Activated T-cell treated with anti-CD3 and anti-CD28 coated beads, Interleukin-2, amount 50 U/mL, for 4 hours (primary cell): Measurements from ENCODE around the gene C3AR1. TPM values are rescaled to one million over a fixed set of nuclear protein-coding genes. Genes with fewer than 3 reads are reported as not detected.
A peak's percentile ranks its signal among the peaks of the same experiment; 100 is the strongest.
"Not testable (repeated sequence)": the region's sequence is repeated elsewhere in the genome, so short reads cannot be mapped to it uniquely, and the experiment has no call there.

Experiments
- ATAC-seq, 2 donors: fragments of 200-7000 bp; cut with Tn5 transposase; one replicate each; pipeline ENCODE4 v1.10.0; 2021
- DNase-seq: peaks from one replicate; pipeline ENCODE4 v3.0.0-alpha.2; 2020
- H3K27me3 Mint-ChIP-seq: one replicate; pipeline ENCODE4 v1.8.0; 2021; ENCODE audit warnings: low read depth, mixed read lengths
- H3K36me3 Mint-ChIP-seq: one replicate; pipeline ENCODE4 v1.8.0; 2022; ENCODE audit warnings: mixed read lengths; ENCODE audit not compliant: insufficient read depth
- H3K4me1 Mint-ChIP-seq: one replicate; pipeline ENCODE4 v1.8.0; 2021; ENCODE audit warnings: low read depth, mixed read lengths
- H3K4me3 Mint-ChIP-seq: one replicate; pipeline ENCODE4 v1.8.0; 2021; ENCODE audit warnings: mild to moderate bottlenecking, moderate library complexity, mixed read lengths
- H3K9me3 Mint-ChIP-seq: one replicate; pipeline ENCODE4 v1.8.0; 2021; ENCODE audit warnings: mixed read lengths
- total RNA-seq, 3 donors: library from RNA; stranded (reverse); gene quantifications; one replicate each; pipeline ENCODE4 v1.2.1, GENCODE V29; 2021

Gene C3AR1
- total RNA-seq: 1 to 10 TPM in 1 of 3 donors, under 1 TPM in 2; 0.49 to 1.5 (median 0.63) TPM

DNA sequence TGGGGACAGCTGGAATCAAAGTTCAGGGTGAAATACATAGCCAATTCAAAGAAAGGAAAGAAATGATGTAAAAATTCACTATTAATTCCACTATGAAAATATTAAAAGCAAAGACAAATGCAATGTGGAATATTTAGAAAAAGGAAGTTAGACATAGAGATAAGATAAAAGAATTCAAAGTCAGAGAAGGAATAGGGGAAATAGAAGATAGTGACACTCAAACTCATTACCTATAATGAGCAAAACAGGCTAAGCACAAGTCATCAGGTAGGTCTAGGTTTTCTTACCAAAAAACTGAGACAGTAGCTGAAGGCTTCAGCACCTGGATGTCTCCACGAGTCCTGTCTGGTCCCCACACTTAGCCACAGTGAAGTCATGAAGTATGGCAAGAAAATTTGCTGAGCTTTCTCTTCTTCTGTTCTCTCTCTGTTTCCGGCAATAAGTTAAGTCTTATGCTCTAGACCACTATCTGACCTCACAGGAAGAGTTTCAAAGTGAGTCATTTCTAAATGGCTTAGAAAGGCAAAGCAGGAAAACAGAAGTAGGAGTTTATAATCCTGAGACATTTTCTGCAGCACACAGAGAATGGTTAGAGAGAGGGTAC lies at the start of gene C3AR1:
TSS of gene C3AR1 (minus strand) at position 369 of the 604 bp plus-strand sequence. CDS start 6,174 bp downstream, outside the sequence.
- ATAC-seq (peak; percentile 98 to 99), DNase-seq (peak; percentile 33)
- Mint-ChIP-seq H3K9me3 (no peaks in the 10 kb centered on the region), H3K36me3 (no peaks in the 10 kb centered on the region), H3K4me3 (peak within 1 kb of the TSS; percentile 50), H3K4me1 (peaks cover 34% of the 10 kb centered on the region), H3K27me3 (no peaks in the 10 kb centered on the region)

DNA sequence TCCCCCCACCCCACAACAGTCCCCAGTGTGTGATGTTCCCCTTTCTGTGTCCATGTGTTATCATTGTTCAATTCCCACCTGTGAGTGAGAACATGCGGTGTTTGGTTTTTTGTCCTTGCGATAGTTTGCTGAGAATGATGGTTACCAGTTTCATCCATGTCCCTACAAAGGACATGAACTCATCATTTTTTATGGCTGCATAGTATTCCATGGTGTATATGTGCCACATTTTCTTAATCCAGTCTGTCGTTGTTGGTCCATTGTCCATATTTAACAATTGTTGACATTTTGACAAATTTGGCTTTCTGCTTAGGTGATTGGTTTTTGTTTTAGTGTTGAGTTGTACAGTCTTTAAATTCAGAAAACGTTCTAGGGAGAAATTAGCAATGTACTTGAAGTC lies 47.0 kb upstream of the C3AR1 start:
- not testable (repeated sequence) for H3K4me3 Mint-ChIP-seq, H3K27me3 Mint-ChIP-seq, H3K9me3 Mint-ChIP-seq, ATAC-seq, DNase-seq, H3K4me1 Mint-ChIP-seq
- peaks cover 14% of the 10 kb centered on the region for H3K36me3 Mint-ChIP-seq

GRCh38 chr12:8108808-8109398 lies 42.7 kb upstream of the C3AR1 start:
- Mint-ChIP-seq H3K9me3 (peaks cover 3% of the 10 kb centered on the region), H3K36me3 (peaks cover 25% of the 10 kb centered on the region), H3K27me3 (no peaks in the 10 kb centered on the region), H3K4me1 (peaks cover 4% of the 10 kb centered on the region), H3K4me3 (peak overlapping the region; percentile 53)
- ATAC-seq (peak; percentile 65 to 73), DNase-seq (peak; percentile 78)

DNA sequence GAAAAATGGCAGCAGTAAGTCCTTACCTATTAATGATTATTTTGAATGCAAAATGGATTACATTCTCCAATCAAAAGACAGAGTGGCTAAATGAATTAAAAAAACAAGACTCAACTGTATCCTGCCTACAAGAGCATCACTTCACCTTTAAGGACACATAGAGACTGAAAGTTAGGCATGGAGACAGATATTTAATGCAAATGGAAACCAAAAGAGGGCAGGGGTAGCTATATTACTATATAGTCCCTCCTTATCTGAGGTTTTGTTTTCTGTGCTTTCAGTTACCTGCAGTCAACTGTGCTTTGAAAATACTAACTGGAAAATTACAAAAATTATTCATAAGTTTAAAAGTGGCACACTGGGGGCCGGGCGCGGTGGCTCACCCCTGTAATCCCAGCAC lies 33.1 kb upstream of the C3AR1 start:
- peak in 1 of 2 donors; percentile 35 for ATAC-seq
- Mint-ChIP-seq H3K36me3 (peaks cover 35% of the 10 kb centered on the region), H3K4me3 (no peak overlapping the region), H3K27me3 (no peaks in the 10 kb centered on the region), H3K9me3 (no peaks in the 10 kb centered on the region), H3K4me1 (peaks cover 5% of the 10 kb centered on the region)
- DNase-seq: no peak

- no peak for DNase-seq
- peaks cover 53% of the 10 kb centered on the region for H3K36me3 Mint-ChIP-seq
- H3K4me1 Mint-ChIP-seq: peaks cover 5% of the 10 kb centered on the region
- no peak overlapping the region for H3K4me3 Mint-ChIP-seq
- no peaks in the 10 kb centered on the region for H3K27me3 Mint-ChIP-seq
- no peak for ATAC-seq
- no peaks in the 10 kb centered on the region for H3K9me3 Mint-ChIP-seq
Observed at GRCh38 chr12:8096281-8096915, 30.2 kb upstream of the C3AR1 start.

DNA sequence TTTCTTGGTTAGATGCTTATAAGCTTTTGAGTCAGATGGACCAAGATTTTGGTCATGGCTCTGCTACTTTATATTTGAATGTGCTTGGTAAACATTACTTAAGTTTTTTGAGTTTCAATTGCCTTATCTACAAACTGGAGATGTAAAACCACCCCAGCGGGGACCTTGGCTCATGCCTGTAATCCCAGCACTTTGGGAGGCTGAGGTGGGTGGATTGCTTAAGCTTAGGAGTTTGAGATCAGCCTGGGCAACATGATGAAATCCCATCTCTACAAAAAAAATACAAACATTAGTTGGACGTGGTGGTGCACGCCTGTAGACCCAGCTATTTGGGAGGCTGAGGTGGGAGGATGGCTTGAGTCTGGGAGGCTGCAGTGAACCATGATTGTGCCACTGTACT lies 27.1 kb upstream of the C3AR1 start:
- H3K27me3 Mint-ChIP-seq: no peaks in the 10 kb centered on the region
- peaks cover 12% of the 10 kb centered on the region for H3K4me1 Mint-ChIP-seq
- DNase-seq (no peak), ATAC-seq (no peak)
- peaks cover 56% of the 10 kb centered on the region for H3K36me3 Mint-ChIP-seq
- no peak overlapping the region for H3K4me3 Mint-ChIP-seq
- H3K9me3 Mint-ChIP-seq: no peaks in the 10 kb centered on the region

DNA sequence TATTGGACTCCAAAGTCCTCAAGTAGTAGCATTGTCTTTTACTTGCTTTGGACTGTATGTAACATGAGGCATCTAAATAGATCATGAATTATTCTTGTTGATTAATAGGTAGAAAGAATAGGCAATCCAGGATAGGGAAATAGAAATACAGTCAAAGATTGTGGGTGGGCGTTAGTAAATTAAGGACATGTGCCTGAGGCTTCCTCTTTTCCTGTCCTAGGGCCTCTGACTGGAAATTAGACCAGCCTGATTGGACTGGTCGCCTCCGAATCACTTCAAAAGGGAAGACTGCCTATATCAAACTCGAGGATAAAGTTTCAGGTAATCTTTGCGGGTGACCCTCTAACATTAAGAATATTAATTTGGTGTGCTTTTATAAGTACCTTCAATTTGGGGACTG lies 23.6 kb upstream of the C3AR1 start:
- DNase-seq: no peak
- H3K4me3 Mint-ChIP-seq: no peak overlapping the region
- H3K36me3 Mint-ChIP-seq: peaks cover 38% of the 10 kb centered on the region

DNA sequence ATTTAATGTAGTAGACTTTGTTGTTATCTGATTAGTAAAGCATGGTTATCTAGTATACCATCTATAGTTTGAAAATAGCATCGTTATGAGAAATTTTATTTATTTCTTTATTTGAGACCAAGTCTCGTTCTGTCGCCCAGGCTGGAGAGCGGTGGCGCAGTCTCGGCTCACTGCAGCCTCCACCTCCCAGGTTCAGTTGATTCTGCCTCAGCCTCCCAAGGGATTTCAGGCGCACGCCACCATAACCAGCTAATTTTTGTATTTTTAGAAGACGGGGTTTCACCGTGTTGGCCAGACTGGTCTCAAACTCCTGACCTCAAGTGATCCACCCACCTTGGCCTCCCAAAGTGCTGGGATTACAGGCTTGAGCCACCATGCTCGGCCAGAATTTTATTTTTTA lies 23.1 kb upstream of the C3AR1 start:
- not testable (repeated sequence) for H3K4me3 Mint-ChIP-seq, H3K9me3 Mint-ChIP-seq, H3K27me3 Mint-ChIP-seq, ATAC-seq, DNase-seq
- Mint-ChIP-seq H3K36me3 (peaks cover 34% of the 10 kb centered on the region), H3K4me1 (peaks cover 40% of the 10 kb centered on the region)

More for the DNA sequence above, 23.6 kb upstream of the C3AR1 start:
- ATAC-seq: no peak
- no peaks in the 10 kb centered on the region for H3K27me3 Mint-ChIP-seq
- peaks cover 36% of the 10 kb centered on the region for H3K4me1 Mint-ChIP-seq
- no peaks in the 10 kb centered on the region for H3K9me3 Mint-ChIP-seq

DNA sequence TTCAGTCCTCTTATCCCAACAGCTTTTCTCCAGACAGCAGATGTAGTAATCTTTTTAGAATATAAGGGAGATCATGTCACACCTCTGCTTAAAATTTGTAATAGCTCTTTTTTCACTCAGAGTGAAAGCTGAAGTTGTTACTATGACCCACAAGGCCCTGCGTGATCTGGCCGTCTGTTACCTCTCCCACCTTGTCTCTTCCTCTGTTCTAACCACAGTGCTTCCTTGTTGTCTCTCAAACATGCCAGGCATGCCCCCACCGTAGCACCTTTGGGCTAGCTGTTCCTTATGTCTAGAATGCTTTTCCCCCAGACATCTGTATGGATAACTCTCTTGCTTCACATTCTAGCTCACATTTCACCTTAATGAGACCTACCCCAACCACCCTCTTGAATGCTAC lies 22.4 kb upstream of the C3AR1 start:
- Mint-ChIP-seq H3K9me3 (no peaks in the 10 kb centered on the region), H3K36me3 (peaks cover 35% of the 10 kb centered on the region), H3K27me3 (no peaks in the 10 kb centered on the region), H3K4me1 (peaks cover 47% of the 10 kb centered on the region), H3K4me3 (peak overlapping the region; percentile 63)
- DNase-seq: peak; percentile 10
- ATAC-seq: peak; percentile 88 to 89

DNA sequence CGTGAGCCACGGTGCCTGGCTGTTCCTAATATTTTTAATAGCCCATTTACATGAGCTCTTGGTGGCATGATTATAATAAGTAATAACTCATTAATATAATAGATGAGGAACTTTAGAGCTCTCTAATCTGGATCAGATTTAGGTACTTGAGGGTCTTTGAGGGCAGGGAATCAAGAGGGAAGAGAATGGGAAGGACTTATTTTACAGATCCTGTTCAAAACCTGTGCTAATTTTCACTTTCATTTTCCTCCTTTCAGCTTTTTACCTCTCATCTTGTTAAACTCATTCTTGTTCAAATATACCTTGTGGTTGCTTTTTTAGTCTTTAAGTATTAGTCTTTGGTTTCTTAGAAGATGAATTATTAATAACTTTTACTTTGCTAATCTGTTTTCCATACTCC lies 21.5 kb upstream of the C3AR1 start:
- H3K36me3 Mint-ChIP-seq: peaks cover 29% of the 10 kb centered on the region
- H3K4me1 Mint-ChIP-seq: peaks cover 54% of the 10 kb centered on the region
- H3K4me3 Mint-ChIP-seq: peak overlapping the region; percentile 63
- no peaks in the 10 kb centered on the region for H3K27me3 Mint-ChIP-seq
- H3K9me3 Mint-ChIP-seq: no peaks in the 10 kb centered on the region
- no peak for ATAC-seq
- DNase-seq: no peak

GRCh38 chr12:8084351-8084750 lies 18.2 kb upstream of the C3AR1 start:
- Mint-ChIP-seq H3K4me3 (peak overlapping the region; percentile 100), H3K4me1 (peaks cover 72% of the 10 kb centered on the region)
- not testable (repeated sequence) for H3K9me3 Mint-ChIP-seq, H3K27me3 Mint-ChIP-seq, H3K36me3 Mint-ChIP-seq, ATAC-seq
- DNase-seq: peak; percentile 13

- H3K27me3 Mint-ChIP-seq: no peaks in the 10 kb centered on the region
- no peak for ATAC-seq
- peak overlapping the region; percentile 100 for H3K4me3 Mint-ChIP-seq
- H3K9me3 Mint-ChIP-seq: no peaks in the 10 kb centered on the region
- DNase-seq: no peak
- H3K36me3 Mint-ChIP-seq: peaks cover 10% of the 10 kb centered on the region
- peaks cover 72% of the 10 kb centered on the region for H3K4me1 Mint-ChIP-seq
Observed at GRCh38 chr12:8082808-8083100, 16.6 kb upstream of the C3AR1 start.

DNA sequence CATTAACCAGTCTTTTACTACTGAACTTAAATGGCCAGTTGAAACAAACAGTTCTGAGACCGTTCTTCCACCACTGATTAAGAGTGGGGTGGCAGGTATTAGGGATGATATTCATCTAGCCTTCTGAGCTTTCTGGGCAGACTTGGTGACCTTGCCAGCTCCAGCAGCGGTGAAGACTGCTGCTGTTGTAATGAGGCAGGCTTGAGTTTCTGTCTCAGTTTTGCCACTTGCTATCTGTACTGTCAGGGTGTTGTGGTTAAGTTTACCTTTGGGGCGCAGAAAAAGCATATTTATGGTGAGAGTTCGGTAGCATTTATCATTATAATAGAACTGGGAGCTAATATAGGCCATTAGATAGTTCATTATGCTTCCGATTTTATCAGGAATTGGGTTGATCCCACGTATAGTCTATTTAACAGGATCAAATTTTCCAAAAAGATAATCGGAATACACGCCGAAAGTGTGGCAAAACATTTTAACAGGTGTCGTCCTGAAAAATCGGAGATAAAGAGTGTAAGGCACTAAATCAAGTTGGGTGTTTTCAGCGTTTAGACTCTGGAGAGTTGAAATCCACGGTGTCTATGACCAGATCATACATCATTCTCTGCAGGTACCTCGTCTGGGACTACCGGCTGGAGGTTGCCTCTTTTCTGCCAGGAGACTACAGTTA lies 15.2 kb upstream of the C3AR1 start:
- Mint-ChIP-seq H3K4me1 (peaks cover 70% of the 10 kb centered on the region), H3K27me3 (no peaks in the 10 kb centered on the region), H3K4me3 (peak overlapping the region; percentile 100), H3K9me3 (no peaks in the 10 kb centered on the region), H3K36me3 (peaks cover 7% of the 10 kb centered on the region)
- ATAC-seq (no peak), DNase-seq (peak; percentile 20)

- DNase-seq (no peak), ATAC-seq (no peak)
- no peaks in the 10 kb centered on the region for H3K9me3 Mint-ChIP-seq
- peak overlapping the region; percentile 100 for H3K4me3 Mint-ChIP-seq
- H3K27me3 Mint-ChIP-seq: no peaks in the 10 kb centered on the region
- H3K36me3 Mint-ChIP-seq: peaks cover 4% of the 10 kb centered on the region
- peaks cover 63% of the 10 kb centered on the region for H3K4me1 Mint-ChIP-seq
Observed at GRCh38 chr12:8080120-8080519, 14.0 kb upstream of the C3AR1 start.
